Keratinocyte (primary cell): ENCODE measurements around the gene CHD1. TPM values are rescaled to one million over a fixed set of nuclear protein-coding genes. Genes with fewer than 3 reads are reported as not detected.

Experiments used
- DNase-seq: peaks from one replicate; pipeline ENCODE4 v3.0.0-alpha.2; 2011; ENCODE audit warnings: low read depth, missing footprints, low spot score
- FAIRE-seq: peaks from 2 replicates; lab custom pipeline; 2011; peaks lifted over from hg19 to GRCh38; lab: Jason Lieb, UNC
- H2AFZ ChIP-seq: 2 replicates; pipeline ENCODE4 v1.6.0; 2012; ENCODE audit warnings: low read length, control low read depth, inconsistent platforms; ENCODE audit not compliant: control insufficient read depth
- H3K27ac ChIP-seq: 2 replicates; pipeline ENCODE4 v1.5.1; 2011; ENCODE audit warnings: low read length; ENCODE audit not compliant: control insufficient read depth, insufficient read depth
- H3K27me3 ChIP-seq: 3 replicates; pipeline ENCODE4 v1.6.0; 2011; ENCODE audit warnings: low read length; ENCODE audit not compliant: control insufficient read depth, insufficient read depth; ENCODE audit errors: extremely low read depth
- H3K36me3 ChIP-seq, 2 experiments: 2 replicates in 1 of 2; 3 replicates in 1 of 2; pipeline ENCODE4 v1.5.1; 2011; ENCODE audit warnings: low read length in 2 of 2, mild to moderate bottlenecking in 1 of 2; ENCODE audit not compliant: control insufficient read depth in 2 of 2, insufficient read depth in 2 of 2; ENCODE audit errors: extremely low read depth in 1 of 2
- H3K4me1 ChIP-seq: 3 replicates; pipeline ENCODE4 v1.5.1; 2011; ENCODE audit warnings: low read length; ENCODE audit not compliant: control insufficient read depth, insufficient read depth; ENCODE audit errors: extremely low read depth
- H3K4me2 ChIP-seq: 3 replicates; pipeline ENCODE4 v1.6.0; 2011; ENCODE audit warnings: low read depth, low read length; ENCODE audit not compliant: control insufficient read depth, insufficient read depth; ENCODE audit errors: extremely low read depth
- H3K4me3 ChIP-seq, 3 experiments: fragments of 200-600 bp in 1 of 3; sonication (generic) in 1 of 3; 2 replicates in 2 of 3; 3 replicates in 1 of 3; pipeline ENCODE4 v1.5.1; 2011 to 2016; ENCODE audit warnings: low read length in 3 of 3, mild to moderate bottlenecking in 3 of 3, control low read depth in 2 of 3, inconsistent platforms in 1 of 3, low read depth in 1 of 3, mixed read lengths in 1 of 3, mixed run types in 1 of 3, moderate library complexity in 1 of 3; ENCODE audit not compliant: control insufficient read depth in 2 of 3, insufficient read depth in 2 of 3; ENCODE audit errors: extremely low read depth in 1 of 3
- H3K79me2 ChIP-seq: 2 replicates; pipeline ENCODE4 v1.6.0; 2012; ENCODE audit warnings: low read length; ENCODE audit not compliant: control insufficient read depth, insufficient read depth
- H3K9ac ChIP-seq: 3 replicates; pipeline ENCODE4 v1.6.0; 2011; ENCODE audit warnings: low read length; ENCODE audit not compliant: control insufficient read depth, insufficient read depth; ENCODE audit errors: extremely low read depth
- H3K9me1 ChIP-seq: 3 replicates; pipeline ENCODE4 v1.6.0; 2011; ENCODE audit warnings: low read length; ENCODE audit not compliant: control insufficient read depth, insufficient read depth; ENCODE audit errors: extremely low read depth
- H3K9me3 ChIP-seq: 2 replicates; pipeline ENCODE4 v1.5.1; 2012; ENCODE audit warnings: low read depth, low read length; ENCODE audit not compliant: control insufficient read depth
- H4K20me1 ChIP-seq: 3 replicates; pipeline ENCODE4 v1.6.0; 2011; ENCODE audit warnings: low read length; ENCODE audit not compliant: control insufficient read depth, insufficient read depth; ENCODE audit errors: extremely low read depth
- CTCF ChIP-seq, 3 experiments: IDR thresholded peaks in 1 of 3; conservative IDR thresholded peaks in 1 of 3; optimal IDR thresholded peaks in 1 of 3; 2 replicates in 2 of 3; 3 replicates in 1 of 3; pipeline versions ENCODE3 to v1.5.1; 2011; ENCODE audit warnings: low read length in 3 of 3, mild to moderate bottlenecking in 3 of 3, moderate library complexity in 2 of 3, control low read depth in 1 of 3, inconsistent platforms in 1 of 3; ENCODE audit not compliant: insufficient read depth in 2 of 3; ENCODE audit errors: extremely low read depth in 1 of 3
- EZH2 ChIP-seq: IDR thresholded peaks from one replicate; pipeline ENCODE4 v1.6.1; 2012; ENCODE audit warnings: inconsistent platforms, mild to moderate bottlenecking, low read length, moderate library complexity
- dilution Hi-C: fragments of 300-500 bp; cut with MboI; formaldehyde crosslinking; loops from one replicate; pipeline ENCODE4 v1.7.0; 2020; ENCODE audit warnings: low sequenced_read_pairs; ENCODE audit not compliant: extremely low pct_ligation_motif_present
- polyA plus RNA-seq, 5 experiments: library from polyadenylated mRNA; depleted of rRNA in 3 of 5; stranded (reverse) in 3 of 5; stranded (forward) in 1 of 5; unstranded in 1 of 5; fragments of >200 nt; gene quantifications; 1 replicate in 1 of 5; 2 replicates in 3 of 5; 3 replicates in 1 of 5; pipeline versions ENCODE4 v1.2.1 to v1.2.3, GENCODE V29; 2011 to 2012; ENCODE audit warnings: missing spikeins in 2 of 5, low read depth in 1 of 5, low replicate concordance in 1 of 5

The CHD1 gene
- polyA plus RNA-seq, 1 donor (not counting 4 experiments of a cell fraction or from before 2014, with no cell fraction given), result 26.5 TPM

- Histone ChIP-seq H3K27ac (no peak overlapping the region), H3K36me3 (no peaks in the 10 kb centered on the region), H4K20me1 (no peaks in the 10 kb centered on the region), H3K79me2 (no peaks in the 10 kb centered on the region), H3K4me3 (no peak overlapping the region), H3K9me1 (no peaks in the 10 kb centered on the region), H2AFZ (no peak overlapping the region), H3K4me1 (no peaks in the 10 kb centered on the region), H3K9me3 (no peaks in the 10 kb centered on the region), H3K27me3 (no peaks in the 10 kb centered on the region), H3K9ac (no peak overlapping the region), H3K4me2 (no peak overlapping the region)
- DNase-seq, result no peak
- dilution Hi-C loops, result no loop called here
- TF ChIP-seq CTCF (optimal IDR thresholded peaks at IDR 0.05 in 1 of 3, IDR thresholded peaks at IDR 0.05 in 1 of 3, conservative IDR thresholded peaks at IDR 0.05 in 1 of 3; ENCODE audit: extremely low read depth in 1 of 3, insufficient read depth in 2 of 3, low read length in 3 of 3) (no peak), EZH2 (no peak)
- no peak for FAIRE-seq
Observed at GRCh38 chr5:98941131-98941883, 12.5 kb upstream of the CHD1 start.

DNA sequence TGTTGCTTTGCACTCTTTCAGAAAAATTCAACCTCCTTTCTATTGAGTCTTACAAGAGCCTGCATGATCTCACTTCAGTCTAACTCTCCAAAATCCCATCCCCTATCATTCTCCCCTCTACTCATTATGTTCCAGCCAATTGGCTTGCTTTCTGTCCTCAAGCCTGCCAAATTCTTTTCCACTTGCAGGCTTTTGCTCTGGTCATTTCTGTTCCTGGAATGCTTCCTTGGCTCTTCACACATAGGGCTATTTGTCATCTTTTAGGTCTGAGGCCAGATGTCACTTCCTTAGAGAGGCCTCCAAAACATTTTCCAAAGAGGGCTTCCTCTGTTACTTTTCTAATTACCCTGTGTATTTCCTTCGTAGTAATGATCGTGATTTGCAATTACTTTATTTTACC, 11.8 kb upstream of the CHD1 start:
- Histone ChIP-seq H3K79me2 (no peaks in the 10 kb centered on the region), H2AFZ (no peak overlapping the region), H3K27me3 (no peaks in the 10 kb centered on the region), H4K20me1 (no peaks in the 10 kb centered on the region), H3K27ac (no peak overlapping the region), H3K4me3 (no peak overlapping the region), H3K9me1 (no peaks in the 10 kb centered on the region), H3K4me1 (no peaks in the 10 kb centered on the region), H3K36me3 (no peaks in the 10 kb centered on the region), H3K9me3 (no peaks in the 10 kb centered on the region), H3K9ac (no peak overlapping the region), H3K4me2 (no peak overlapping the region)
- no peak for FAIRE-seq
- DNase-seq, result no peak
- dilution Hi-C loops, result no loop called here
- TF ChIP-seq EZH2 (no peak), CTCF (optimal IDR thresholded peaks at IDR 0.05 in 1 of 3, IDR thresholded peaks at IDR 0.05 in 1 of 3, conservative IDR thresholded peaks at IDR 0.05 in 1 of 3; ENCODE audit: extremely low read depth in 1 of 3, insufficient read depth in 2 of 3, low read length in 3 of 3) (no peak)
